HG02610 (cell line): ENCODE data around the gene SEMA5B.

Source experiments
- ATAC-seq: cut with Tn5 transposase; IDR thresholded peaks from one replicate; pipeline ENCODE4 v1.9.1; 2021; ENCODE audit warnings: mild to moderate bottlenecking, moderate library complexity; ENCODE audit not compliant: unreplicated experiment

SEMA5B gene

GRCh38 chr3:122929188-122930062, 98.1 kb downstream of the SEMA5B start:
- ATAC-seq, result no peak

GRCh38 chr3:122928396-122929187, 99.0 kb downstream of the SEMA5B start:
- ATAC-seq, result no peak

DNA sequence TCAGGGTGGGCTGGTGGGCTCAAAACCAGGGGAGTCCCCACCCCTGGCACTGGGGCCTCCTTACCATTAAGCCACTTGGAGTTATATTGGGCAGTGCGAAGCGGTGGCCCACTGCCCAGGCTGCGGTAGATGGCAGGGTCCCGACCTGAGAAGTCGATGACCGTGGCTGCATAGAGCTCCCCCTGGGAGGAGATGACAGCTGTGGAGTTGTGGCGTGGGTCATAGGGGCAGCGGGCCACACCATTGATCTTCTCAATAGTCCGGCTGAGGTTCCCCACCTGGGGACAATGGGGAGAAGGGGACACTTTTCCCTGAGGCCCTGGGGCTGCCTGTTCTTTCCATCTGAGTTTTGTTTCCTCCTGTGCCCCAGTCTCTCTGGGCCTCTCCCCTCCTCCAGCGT, 99.8 kb downstream of the SEMA5B start:
- no peak for ATAC-seq

DNA sequence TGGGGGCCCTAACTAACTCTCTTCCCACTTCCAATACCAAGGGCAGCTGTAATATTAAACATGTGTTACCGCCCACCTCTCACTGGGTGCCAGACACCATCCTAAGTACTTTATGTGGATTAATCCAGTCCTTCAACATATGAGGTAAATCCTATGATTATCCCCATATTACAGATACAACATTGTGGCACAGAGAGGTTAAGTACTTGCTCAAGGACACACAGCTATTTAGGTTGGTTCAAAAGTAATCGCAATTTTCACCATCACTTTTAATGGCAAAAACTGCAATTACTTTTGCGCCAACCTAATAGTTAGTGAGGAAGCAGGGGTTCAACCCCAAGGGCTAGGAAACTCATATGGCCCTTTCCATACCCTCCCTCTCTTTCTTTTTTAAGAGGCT, 100.8 kb downstream of the SEMA5B start:
- ATAC-seq, result no peak

DNA sequence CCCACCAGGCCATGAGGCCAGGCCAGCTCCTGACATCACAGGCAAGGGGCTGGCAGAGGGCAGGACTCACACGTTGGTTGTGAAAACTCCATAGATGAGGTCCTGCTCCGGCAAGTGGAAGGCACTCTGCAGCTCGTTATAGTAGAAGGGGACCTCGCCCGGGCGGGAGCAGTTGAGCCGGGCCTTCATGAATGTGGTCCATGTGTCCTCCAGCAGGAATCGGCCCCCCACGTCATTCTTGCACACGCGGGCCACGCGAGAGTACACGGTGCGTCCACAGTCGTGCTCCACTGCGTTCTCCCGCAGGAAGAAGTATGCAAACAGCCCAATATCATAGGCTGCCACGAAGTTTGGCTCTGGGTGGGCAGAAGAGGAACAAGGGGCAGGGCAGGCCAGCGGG, 101.2 kb downstream of the SEMA5B start:
- no peak for ATAC-seq

GRCh38 chr3:122925756-122926155, 101.8 kb downstream of the SEMA5B start:
- no peak for ATAC-seq

GRCh38 chr3:122924056-122924455, 103.5 kb downstream of the SEMA5B start:
- ATAC-seq, result no peak

DNA sequence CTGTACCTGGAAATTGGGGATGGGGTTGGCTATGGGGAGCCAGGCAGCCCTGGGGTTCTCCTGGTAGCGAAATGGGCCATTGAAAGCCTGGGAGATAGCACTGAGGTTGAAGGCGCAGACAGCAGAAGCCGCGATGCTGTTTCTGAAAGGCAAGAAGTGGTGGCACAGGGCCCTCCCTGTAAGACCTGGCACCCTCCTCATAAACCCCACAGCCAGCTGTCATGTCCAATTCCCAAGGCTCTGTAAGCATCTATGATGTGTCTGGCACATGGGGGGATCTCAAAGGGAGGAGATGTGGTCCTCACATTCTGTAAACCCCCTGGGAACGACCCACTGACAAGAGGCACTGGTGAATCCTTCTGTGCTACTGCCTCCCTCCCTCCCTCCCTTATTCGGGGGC, 104.0 kb downstream of the SEMA5B start:
- ATAC-seq, result no peak

GRCh38 chr3:122921791-122922651, 105.5 kb downstream of the SEMA5B start:
- ATAC-seq, result peak; percentile 35

DNA sequence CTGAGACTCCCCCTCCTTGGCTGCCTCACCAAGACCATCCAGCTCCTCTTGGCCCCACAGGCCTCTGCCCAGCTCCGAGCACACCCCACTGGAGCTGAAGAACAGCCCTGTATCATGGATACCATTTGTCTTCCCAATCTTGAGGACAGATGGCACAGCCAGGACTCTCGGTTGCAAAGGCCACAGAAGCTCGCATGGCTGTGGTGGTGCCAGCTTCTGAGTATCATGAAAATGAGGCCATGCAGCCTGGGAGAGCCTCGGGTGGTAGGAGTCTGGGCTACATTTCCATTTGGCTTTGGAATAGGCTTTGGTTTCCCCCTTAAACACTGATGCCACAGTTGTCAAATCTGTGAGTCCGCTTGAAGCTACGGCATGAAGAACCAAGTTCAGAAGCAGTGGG, 106.6 kb downstream of the SEMA5B start:
- ATAC-seq, result no peak

- ATAC-seq, result no peak
Observed at GRCh38 chr3:122919291-122919610, 108.3 kb downstream of the SEMA5B start.

DNA sequence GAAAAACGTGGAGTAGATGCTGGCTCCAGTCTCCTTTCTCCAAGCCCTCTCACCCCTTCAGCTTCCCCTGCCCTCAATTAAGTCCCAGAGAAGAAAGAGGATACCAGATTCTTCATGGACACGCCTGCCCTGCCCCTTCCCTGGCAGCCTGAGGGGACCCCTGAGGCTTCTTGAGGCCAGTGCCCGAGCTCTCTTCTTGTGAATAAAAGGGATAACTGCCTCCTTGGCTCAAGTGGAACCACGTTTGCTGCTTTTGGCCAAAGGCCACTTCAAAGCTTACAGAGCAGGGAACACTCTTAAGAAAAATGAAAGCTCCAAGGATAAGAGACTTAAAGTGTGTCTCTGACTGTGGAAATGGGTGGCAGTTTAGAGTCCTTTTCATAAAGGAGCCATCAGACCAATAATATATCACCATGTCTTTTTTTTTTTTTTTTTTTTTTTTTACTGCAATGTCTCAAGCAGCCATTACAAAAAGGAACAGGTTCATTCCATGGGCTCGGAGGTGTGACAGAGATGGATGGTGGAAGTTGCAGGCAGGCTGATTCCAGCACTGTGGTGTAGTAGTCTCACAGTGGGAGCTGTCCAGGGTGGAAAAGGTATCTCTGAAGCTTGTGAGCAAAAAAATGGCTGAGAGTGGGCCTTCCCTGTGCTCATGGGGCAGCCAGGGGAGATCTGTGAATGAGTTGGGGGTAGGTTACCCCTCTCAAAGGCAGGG, 108.8 kb downstream of the SEMA5B start:
- no peak for ATAC-seq

DNA sequence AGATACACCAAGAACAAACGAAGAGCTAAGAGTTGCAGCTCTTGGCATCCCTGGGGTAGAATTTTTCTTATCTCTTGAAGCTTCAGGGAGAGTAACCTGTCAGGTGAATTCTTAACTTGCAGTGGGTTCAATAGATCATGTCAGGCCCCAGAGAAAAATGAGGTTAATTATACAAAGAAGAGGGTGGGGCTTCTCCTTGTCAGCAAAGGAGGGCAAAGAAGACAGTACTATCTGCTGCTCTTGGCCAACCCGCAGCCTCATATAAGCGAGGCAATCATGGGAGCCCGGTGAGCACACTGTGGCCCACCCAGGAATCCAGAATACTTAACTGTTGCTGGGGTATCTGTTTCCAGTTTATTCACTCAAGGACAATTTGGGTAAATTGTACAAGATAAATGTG, 110.2 kb downstream of the SEMA5B start:
- no peak for ATAC-seq

DNA sequence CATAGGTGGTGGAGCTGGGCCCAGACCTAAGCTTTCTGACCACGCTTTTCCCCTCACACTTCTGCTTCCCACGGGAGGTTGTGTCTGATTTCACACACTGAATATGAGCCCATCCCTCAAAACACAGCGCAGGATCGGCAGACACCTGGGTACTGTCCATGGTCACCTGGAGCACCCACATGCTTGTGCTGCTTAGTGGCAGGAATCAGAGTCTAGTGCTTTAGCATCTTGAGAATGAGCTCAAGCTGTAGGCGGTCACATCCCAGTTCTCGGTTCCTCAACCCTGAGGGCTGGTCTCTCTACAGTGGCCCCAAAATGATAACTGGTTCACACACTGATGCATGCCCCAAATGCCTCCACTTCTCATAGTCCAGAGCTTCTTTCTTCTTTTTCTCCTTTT, 111.0 kb downstream of the SEMA5B start:
- ATAC-seq, result peak; percentile 47

DNA sequence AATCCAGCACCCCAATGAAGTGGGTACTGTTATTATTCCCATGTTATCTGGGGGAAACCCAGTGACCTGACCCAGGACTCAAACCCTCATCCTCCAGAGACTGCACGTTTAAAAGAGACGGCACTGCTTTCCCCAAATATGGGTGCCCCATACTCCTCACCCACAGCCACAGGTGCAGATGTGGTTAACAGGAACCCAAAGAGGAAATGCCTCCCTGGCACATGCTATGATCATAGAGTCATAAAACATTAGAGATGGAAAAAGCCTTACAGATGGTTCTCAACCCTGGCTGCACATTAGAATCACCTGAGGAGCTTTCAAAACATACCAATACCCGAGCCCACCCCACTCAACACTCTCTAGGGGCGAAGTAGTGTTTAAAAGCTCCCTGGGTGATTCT, 111.5 kb downstream of the SEMA5B start:
- no peak for ATAC-seq

DNA sequence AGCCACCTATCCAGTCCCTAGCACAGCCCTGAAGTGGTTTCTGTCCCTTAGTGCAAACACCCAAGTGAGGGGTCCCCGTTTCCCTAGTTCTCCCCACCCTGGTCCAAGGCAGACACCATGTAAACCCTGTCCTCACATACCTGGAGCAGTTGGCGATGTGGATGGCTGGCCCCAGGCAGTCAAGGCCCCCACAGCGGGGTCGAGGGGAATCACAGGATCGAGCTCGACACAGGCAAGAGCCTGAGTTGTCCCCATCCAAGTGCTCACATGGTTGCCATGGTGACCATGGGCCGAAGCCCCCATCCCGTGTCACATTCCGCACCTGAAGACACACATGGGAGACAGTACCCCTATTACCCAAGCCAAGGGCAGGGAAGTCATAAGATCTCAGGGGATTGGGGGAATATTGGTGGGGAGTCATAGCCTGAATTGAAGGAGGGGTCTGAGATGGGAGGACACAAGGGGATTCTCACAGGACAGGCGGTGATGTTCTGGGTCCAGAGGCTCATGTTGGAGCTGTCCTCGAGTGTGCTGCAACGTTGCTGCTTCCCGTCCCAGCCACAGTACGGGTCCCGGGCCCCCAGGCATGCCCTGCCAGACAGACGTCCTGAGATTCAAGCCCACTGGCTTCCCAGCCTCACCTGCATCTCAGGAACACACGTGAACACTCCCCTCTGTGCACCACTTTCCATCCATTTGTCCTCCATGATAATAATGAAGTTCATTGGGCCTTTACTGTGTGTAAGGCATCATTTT, 112.1 kb downstream of the SEMA5B start:
- ATAC-seq, result no peak

DNA sequence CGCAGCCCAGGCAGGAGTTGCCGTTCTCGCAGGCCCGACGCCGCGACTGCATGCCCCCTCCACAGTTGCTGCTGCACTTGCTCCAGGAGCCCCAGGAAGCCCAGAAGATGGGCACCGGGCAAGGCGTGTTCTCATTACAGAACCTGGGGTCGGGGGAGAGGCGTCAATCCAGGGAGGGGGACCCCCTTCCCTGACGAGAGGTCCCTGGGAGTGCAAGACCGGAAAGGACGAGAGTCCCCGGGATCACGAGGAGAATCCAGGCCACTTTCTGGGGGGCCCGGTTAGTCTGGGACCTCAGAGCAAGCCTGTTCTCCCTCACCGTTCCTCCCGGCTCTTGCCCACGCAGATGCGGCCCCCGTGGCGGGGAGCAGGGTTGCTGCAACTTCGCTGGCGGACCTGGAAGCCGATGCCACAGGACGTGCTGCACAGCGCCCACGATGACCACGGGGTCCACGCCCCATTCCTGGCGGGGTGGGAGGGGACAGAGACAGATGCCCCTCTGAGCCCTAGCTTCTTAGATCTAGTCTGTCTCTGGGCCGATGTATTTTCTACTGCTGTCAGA, 113.9 kb downstream of the SEMA5B start:
- ATAC-seq, result no peak

GRCh38 chr3:122912772-122913538, 114.6 kb downstream of the SEMA5B start:
- no peak for ATAC-seq

GRCh38 chr3:122911901-122912300, 115.7 kb downstream of the SEMA5B start:
- no peak for ATAC-seq
